Measurements from ENCODE around the gene IGLL1. TPM values are rescaled to one million over a fixed set of nuclear protein-coding genes. Genes with fewer than 3 reads are reported as not detected.
A peak's percentile ranks its signal among the peaks of the same experiment; 100 is the strongest.

The IGLL1 gene
- total and polyA plus RNA-seq, 2 donors (not counting 1 experiment from before 2014, with no cell fraction given): not detected

GRCh38 chr22:23565305-23565914, 14.7 kb downstream of the IGLL1 start:
- peak overlapping the region; percentile 66 for H3K9ac ChIP-seq (ENCODE audit: low read length)
- peak overlapping the region in 4 of 5 experiments; percentile 40 to 65 (median 56) for H3K4me3 ChIP-seq (ENCODE audit: control extremely low read depth in 1 of 5, extremely low read depth in 1 of 5, insufficient read depth in 1 of 5, low read depth in 2 of 5, low read length in 4 of 5)
- peak overlapping the region; percentile 87 for H3K4me2 ChIP-seq (replicated peaks; ENCODE audit: low read depth, low read length, poor library complexity, severe bottlenecking)

More at GRCh38 chr22:23565305-23565914, 14.7 kb downstream of the IGLL1 start:
- Histone ChIP-seq H4K20me1 (ENCODE audit: control insufficient read depth, insufficient read depth, low read length, poor library complexity, severe bottlenecking) (no peaks in the 10 kb centered on the region), H3K4me1 (ENCODE audit: control insufficient read depth in 2 of 2, insufficient read depth in 2 of 2, low read length in 2 of 2) (peaks cover 8 to 10% of the 10 kb centered on the region in 2 donors), H3K9me3 (ENCODE audit: control extremely low read depth in 1 of 3, control insufficient read depth in 2 of 3, insufficient read depth in 1 of 3, low read length in 2 of 3) (peaks cover 0 to 11% (median 0%) of the 10 kb centered on the region in 3 donors), H3K79me2 (ENCODE audit: control insufficient read depth, insufficient read depth, low read length) (no peaks in the 10 kb centered on the region), H3K36me3 (replicated peaks in 1 of 2; ENCODE audit: control extremely low read depth in 1 of 2, control insufficient read depth in 1 of 2, extremely low read depth in 1 of 2, insufficient read depth in 2 of 2, low read length in 1 of 2) (no peaks in the 10 kb centered on the region), H3K27ac (ENCODE audit: low read length in 2 of 2) (no peak overlapping the region), H3K27me3 (replicated peaks in 1 of 4; ENCODE audit: control extremely low read depth in 1 of 4, control insufficient read depth in 3 of 4, insufficient read depth in 4 of 4, low read length in 3 of 4) (peaks cover 0 to 36% (median 13%) of the 10 kb centered on the region in 4 experiments), H2AFZ (ENCODE audit: insufficient read depth, low read depth, low read length, poor library complexity, severe bottlenecking) (peak overlapping the region; percentile 71)
- peaks cover 34% of the 10 kb centered on the region for H3K27me3 Mint-ChIP-seq
- H3K27ac Mint-ChIP-seq: peak overlapping the region; percentile 32
- peak overlapping the region; percentile 91 for H3K4me3 Mint-ChIP-seq
- ATAC-seq (ENCODE audit: low read depth) (no peak), DNase-seq (peak; percentile 40)
- peaks cover 7% of the 10 kb centered on the region for H3K4me1 Mint-ChIP-seq
- ChIA-PET CTCF (interaction anchor here (0.6 kb wide), 1 partner anchor 30 kb away, joined by 3 read pairs; no protein-coding TSS in a partner anchor), POLR2A (interaction anchor here (0.6 kb wide), 1 partner anchor 329 kb away, joined by 6 read pairs; no protein-coding TSS in a partner anchor)
- 1% methylated on average over 11 of the region's 11 CpGs for WGBS (ENCODE audit: insufficient coverage)
- no peaks in the 10 kb centered on the region for H3K9me3 Mint-ChIP-seq (ENCODE audit: insufficient read depth)
- intact Hi-C loops (cut with micrococcal nuclease): no loop called here
- no peak for TF ChIP-seq EZH2 (IDR thresholded peaks at IDR 0.05; ENCODE audit: borderline replicate concordance, insufficient read depth, low read depth, low read length, poor library complexity, severe bottlenecking)
- TF ChIP-seq CTCF (IDR thresholded peaks at IDR 0.05): no peak

Data from B cell (primary cell).